GM12873 (cell line): Measurements from ENCODE around the gene ESRRB.

Source experiments
- TF ChIP-seq, protein P1 (sequence below): IDR thresholded peaks from 2 replicates; pipeline ENCODE4 v1.5.1; 2012; ENCODE audit warnings: low read depth, mild to moderate bottlenecking, moderate library complexity, low read length, control low read depth; ENCODE audit not compliant: insufficient read depth; ENCODE audit errors: missing control alignments

The ESRRB gene

DNA sequence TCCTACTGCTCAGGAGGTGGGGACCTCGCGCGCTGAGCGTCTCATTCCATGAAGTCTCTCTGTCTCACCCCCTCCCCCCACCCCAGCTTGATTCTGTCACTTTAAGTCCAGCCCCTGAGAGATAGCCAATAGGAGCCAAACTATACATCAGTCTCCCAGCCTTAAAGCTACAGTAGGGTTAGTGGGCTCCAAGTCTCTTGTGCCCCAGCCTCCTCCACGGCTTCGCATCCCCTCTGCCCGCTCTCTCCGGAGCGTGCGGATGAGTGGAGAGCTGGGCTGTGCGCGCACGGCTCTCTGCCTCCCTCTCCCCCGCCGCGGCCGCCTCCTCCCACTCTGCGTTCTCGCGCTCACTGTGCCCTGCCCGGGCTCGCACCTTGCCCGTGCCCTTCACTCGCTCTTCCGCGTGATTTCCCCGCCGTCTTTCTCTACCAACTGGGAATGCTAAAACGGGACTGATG lies at the start of gene ESRRB:
TSS of gene ESRRB (plus strand) at position 191 of the 458 bp plus-strand sequence. CDS start at position 456, 265 bp downstream.
- TF ChIP-seq, protein P1, sequence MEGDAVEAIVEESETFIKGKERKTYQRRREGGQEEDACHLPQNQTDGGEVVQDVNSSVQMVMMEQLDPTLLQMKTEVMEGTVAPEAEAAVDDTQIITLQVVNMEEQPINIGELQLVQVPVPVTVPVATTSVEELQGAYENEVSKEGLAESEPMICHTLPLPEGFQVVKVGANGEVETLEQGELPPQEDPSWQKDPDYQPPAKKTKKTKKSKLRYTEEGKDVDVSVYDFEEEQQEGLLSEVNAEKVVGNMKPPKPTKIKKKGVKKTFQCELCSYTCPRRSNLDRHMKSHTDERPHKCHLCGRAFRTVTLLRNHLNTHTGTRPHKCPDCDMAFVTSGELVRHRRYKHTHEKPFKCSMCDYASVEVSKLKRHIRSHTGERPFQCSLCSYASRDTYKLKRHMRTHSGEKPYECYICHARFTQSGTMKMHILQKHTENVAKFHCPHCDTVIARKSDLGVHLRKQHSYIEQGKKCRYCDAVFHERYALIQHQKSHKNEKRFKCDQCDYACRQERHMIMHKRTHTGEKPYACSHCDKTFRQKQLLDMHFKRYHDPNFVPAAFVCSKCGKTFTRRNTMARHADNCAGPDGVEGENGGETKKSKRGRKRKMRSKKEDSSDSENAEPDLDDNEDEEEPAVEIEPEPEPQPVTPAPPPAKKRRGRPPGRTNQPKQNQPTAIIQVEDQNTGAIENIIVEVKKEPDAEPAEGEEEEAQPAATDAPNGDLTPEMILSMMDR = no peak

DNA sequence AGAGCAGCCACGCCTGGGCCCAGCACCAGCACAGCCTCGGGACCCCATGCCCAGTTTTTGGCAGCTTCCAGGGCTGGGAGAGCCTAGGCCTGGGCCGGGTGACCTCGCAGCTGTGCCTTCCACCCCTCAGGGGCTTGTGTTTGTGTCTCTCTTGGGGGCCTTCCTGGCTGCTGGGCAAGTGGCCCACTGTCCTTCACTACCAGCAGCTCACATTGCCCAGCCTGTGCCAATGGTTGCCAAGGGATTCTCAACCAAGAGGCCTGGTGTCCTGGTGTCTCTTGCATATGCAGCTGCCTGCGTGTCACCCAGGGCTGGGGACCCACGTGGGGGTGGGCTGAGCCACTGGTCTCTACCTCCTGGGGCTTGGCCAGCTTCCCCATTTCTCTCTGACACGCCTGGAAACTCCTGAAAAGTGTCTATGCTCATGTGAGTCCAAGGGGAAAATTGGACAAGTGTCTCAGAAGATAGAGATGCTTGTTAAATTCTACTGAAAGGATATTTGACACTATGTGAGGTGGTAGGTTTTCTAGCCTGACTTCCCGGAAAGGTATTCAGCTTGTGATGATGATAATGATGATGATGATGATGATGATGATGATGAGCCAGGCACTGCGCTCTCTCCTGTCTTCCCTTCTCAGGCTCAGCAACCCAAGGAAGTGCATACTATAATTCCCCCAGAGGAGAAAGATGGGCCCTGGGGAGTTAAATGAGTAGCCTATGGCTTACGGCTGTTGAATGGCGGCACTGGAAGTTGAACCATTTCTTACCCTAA lies 48.8 kb upstream of the ESRRB start:
- TF ChIP-seq, protein P1 = no peak

DNA sequence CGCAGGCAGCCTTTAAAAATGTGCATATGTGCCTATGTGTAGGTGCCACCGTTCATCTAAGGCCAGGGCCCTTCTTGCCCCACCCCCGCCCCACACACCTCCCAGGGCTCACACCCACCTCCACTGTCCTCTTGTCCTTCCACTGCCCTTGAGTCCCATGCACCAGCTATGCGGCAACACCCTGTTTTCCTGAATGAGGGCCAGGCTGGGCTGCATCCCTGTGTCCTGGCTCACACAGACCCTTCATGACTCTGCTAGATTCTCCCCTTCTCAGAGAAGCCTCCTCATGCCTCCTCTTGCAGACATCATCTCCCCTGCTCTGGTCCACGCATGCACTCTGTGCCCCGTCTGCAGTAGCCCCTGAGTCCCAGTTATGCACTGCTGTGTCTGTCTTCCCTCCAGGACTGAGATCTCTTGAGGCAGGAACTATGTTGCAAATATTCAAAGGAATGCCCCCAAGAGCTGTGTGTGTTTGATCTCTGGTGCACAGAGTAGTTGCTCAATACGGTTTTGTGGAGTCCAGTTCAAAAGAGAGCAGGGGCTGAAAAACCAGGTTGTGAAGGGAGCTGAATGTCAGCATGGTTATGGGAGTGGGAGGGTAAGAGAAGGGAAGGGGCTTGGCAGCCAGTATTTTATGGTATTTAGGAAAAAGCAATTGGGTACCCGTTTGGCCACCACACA lies 47.3 kb upstream of the ESRRB start:
- TF ChIP-seq, protein P1 = no peak

DNA sequence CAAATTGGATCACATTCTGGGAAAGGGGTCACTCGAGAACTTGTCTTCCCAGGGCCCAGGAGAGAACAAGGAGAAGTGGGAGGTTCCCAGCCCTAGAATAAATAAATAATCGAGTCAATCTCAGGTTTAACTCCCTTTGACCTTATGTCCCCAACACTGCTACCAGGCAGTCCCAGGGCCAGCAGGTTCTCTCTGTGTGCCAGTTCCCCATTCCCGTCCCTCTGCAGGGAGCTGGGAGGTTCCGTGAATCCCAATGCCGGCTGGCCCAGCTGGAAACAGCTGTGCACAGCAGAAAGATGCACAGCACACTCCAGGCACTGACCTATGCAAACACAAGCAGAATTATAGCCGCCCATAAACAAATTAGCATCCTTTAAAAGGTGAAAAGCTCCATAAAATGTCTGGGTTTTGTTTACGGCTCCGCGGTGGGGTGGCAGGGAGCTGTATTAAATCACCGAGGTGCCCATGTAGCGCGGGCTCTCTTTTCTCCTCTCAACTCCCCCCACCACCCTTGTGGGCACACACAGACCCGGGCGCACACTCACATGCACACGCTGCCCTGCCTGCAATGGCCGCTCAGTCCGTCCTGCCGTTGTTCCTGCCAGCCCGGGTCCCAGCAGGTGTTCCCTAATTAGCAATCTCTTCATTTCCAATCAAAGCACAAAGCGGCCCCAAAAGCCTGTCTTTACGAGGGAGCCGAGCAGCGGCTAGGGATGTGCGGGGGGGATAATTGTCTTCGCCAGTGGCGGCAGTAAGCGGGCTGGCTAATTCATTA lies 46.6 kb upstream of the ESRRB start:
- TF ChIP-seq, protein P1 = no peak

DNA sequence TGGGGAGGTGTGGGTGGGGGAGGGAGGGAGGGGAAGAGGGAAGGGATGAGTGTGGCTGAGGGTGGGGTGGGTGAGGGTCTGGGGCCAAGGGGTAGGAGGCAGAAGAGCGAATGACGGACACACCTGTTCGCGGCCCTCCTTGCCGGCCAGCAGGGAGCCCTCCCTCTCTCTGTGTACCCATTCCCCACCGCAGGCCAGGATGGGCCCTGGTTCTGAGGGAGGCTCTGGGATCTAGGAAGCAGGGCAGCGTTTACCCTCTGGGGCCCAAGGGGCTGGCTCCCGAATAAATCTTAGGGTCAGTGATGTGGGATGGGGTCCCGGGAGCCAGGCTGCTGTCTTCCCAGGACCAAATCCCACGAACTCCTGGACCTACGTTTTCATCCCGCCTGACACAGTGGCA lies 46.0 kb upstream of the ESRRB start:
- TF ChIP-seq, protein P1 = no peak

DNA sequence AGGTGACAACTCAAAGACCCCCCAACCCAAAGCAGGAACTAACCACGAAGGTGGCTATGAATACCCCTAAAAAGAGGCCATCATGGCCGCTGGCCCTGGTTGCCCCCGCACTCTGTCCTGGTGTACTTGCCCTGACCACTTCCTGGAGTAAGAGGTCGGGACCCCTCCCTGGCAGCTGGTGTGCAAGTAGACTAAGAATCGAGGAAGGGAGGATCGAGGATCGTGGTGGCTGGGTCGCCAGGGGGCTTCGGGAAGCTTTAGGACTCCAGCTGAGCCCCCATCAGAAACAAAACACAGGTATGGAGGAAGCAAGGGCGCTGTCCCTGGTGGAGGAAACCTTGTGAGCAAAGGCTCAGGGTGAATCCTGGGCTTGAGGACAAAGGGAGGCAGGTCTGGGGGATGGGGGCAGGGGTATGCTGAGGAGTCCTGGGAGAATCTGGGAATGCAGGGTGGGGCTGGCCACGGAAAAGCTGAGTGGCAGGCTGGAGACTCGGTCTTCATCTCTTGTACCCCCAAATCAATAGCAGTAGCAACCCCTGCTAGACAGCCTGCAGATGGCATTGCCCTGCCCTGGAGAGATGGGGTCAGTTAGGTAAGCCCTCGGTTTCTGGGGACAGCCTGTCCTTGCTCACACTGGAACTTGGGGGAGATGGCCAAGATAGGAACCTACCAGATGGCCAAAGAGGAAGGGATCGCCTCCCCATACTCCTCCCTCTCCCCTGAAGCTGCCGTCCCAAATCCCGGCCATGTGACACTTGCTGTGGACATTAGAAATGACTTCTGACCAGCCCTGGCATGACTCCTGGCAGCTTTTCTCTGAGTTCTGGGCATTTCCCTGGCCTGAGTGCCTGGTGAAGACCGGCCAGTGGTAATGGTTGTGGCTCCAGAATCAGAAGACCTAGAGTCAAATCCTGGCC lies 45.3 kb upstream of the ESRRB start:
- TF ChIP-seq, protein P1 = no peak
